ENCODE measurements around the gene CASR.

Gene CASR

GRCh38 chr3:122260206-122260605 lies 76.7 kb downstream of the CASR start:
- DNase-seq, result no peak

- no peak for DNase-seq
These were observed 79.6 kb downstream of the CASR start for GRCh38 chr3:122263058-122263457.

DNA sequence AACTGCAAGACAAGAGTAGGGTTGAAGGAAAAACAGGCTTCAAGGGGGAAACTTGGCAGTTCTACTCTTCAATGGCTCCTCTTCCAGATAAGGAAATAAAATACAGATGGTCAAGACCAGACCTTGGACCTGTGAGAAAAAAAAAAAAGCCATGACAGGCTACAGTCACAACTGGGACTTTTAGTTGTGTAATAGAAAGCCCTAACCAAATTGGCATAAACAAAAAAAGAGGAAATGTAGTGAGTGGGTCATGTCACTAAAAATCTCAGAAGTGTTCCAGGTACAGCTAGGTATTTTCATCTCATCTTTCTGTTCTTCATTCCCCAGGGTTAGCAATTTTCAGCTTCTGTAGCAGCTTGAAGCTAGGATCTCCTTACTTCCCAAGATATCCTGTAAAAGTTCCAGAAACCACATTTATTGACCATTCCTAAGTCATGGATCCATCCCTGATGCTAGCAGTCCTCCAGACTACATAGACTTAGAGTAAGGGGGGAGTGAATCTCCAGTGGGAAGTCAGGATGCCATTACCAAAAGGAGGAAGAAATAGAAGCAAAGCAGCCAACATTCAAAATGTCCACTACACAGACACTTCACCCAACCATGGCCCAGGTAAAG lies 80.6 kb downstream of the CASR start:
- DNase-seq, result no peak

DNA sequence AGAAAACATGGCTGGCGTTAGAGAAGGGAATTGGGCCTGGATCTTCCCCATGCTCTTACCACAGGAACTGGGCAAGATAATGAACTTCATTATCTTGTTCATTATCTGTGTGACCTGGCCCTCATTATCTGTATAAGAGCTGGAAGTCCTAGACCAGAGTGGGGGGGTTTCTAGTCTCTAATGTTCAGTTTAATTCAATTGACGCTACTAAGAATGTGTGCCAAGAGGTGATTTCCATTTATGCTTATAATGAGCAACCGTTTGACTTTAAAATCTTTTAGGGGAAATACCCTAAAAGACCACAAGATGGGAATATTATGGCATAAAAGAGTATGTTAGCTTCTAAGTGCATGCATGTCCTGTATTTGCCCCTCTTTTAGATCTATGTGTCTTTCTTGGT lies 82.5 kb downstream of the CASR start:
- no peak for DNase-seq

DNA sequence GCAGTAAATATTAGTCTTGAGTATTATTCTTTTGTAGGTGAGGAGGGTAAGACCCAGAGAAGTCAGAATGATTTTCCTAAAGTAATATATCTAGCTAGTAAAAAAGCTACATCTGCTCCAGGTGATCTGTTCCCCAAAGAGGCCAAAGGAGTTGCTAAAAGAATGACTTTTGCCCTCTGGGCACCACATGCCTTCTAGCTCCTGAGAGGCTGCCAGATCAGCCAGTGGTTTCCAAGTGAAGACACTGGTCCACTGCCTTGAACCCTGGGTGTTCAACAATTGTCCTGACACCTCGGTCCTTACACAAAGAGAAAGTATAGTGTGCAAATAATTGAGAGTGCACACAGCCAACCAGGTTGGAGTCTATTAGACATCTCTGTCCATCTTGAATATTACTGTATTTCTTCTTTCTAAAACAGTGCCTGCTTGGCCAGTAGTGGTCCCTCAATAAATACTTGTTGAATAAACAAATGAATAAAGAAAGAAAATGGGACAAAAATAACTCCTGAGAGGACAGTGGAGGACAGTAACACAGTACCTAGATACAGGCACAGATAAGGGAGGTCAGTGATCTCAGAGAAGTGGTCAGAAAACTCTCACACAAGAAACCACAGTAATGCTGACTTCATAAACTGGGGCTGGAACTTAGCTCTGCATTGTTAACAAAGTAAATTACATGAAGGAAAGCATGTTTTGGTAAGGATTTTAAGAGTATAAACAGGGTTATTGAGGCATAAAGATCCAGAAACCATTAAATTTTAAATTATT lies 85.0 kb downstream of the CASR start:
- DNase-seq, result no peak

- DNase-seq, result no peak
These were observed 85.6 kb downstream of the CASR start for GRCh38 chr3:122269045-122269444.

- DNase-seq, result no peak
These were observed 87.9 kb downstream of the CASR start for GRCh38 chr3:122271246-122271898.

DNA sequence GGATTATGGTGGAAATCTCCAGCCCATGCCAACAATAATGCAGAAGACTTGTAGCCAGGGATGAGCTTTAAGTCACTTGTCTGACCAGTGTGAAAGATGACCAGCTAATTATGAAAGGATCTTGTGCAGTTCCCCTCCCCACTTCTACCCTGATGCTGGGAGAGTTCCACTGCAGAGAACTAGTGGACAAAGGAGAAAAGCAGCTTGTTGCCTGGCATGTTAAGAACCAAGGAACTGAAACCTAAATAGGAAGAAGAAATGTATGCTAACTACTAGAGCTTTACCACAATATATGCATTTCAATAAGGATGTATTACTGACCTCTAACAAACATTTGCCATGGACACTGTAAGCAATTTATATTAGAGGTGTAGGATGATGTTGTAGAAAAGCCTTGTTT lies 89.4 kb downstream of the CASR start:
- DNase-seq, result no peak

DNA sequence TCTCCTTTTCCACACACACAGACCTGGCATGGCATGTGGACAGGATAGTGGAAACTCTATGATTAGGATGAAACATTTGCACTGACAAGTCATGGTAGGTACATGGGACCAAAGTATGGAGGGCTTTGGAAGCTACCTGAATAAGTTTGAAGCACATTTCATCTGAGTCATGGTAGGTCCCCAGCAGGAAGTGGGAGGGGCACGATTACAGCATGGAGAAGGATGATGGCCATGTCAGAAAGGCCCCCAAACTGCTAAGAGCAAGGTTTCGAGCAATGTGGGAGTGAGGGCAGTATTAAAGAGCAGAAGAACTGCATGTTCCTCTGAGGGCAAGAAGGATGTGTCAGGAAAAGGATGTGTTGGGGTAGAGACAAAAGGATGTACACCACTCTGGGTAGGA lies 90.0 kb downstream of the CASR start:
- no peak for DNase-seq

DNA sequence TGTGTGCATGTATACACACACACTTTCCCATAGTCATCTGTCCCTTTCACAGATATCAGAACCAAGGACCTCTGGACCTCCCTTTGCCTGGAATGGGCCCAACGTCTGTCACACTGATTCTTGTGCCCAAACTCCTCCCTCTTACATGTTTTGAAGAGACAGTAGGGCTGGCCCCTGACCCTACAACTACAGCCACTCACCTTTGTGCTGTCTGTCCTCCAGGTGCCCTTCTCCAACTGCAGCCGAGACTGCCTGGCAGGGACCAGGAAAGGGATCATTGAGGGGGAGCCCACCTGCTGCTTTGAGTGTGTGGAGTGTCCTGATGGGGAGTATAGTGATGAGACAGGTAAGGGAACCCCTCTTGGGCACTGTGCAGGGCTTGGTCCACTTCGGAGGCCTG lies 98.4 kb downstream of the CASR start:
- DNase-seq, result no peak

DNA sequence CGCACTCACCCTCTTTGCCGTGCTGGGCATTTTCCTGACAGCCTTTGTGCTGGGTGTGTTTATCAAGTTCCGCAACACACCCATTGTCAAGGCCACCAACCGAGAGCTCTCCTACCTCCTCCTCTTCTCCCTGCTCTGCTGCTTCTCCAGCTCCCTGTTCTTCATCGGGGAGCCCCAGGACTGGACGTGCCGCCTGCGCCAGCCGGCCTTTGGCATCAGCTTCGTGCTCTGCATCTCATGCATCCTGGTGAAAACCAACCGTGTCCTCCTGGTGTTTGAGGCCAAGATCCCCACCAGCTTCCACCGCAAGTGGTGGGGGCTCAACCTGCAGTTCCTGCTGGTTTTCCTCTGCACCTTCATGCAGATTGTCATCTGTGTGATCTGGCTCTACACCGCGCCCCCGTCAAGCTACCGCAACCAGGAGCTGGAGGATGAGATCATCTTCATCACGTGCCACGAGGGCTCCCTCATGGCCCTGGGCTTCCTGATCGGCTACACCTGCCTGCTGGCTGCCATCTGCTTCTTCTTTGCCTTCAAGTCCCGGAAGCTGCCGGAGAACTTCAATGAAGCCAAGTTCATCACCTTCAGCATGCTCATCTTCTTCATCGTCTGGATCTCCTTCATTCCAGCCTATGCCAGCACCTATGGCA lies 100.5 kb downstream of the CASR start:
- DNase-seq, result no peak

DNA sequence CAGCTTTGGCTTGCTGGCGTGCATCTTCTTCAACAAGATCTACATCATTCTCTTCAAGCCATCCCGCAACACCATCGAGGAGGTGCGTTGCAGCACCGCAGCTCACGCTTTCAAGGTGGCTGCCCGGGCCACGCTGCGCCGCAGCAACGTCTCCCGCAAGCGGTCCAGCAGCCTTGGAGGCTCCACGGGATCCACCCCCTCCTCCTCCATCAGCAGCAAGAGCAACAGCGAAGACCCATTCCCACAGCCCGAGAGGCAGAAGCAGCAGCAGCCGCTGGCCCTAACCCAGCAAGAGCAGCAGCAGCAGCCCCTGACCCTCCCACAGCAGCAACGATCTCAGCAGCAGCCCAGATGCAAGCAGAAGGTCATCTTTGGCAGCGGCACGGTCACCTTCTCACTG lies 101.0 kb downstream of the CASR start:
- DNase-seq, result no peak

DNA sequence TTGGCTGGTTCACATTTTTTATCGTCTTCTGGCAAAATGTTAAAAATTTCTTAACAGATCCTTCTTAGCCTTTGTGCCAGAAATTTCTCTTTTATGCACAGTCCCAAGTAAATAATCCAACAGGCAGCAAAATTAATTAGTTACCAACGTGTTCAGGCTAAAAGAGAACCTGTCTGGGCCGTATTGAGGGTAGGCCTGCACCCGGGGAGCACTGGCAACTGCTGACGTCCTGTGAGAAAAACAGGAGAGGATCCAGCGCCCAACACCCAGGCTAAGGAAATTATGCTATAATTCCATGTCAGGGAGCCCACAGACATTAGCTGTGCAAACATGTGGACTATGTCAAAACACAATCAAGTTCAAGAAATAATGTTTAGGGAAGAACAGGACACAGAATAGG lies 110.9 kb downstream of the CASR start:
- DNase-seq, result no peak

DNA sequence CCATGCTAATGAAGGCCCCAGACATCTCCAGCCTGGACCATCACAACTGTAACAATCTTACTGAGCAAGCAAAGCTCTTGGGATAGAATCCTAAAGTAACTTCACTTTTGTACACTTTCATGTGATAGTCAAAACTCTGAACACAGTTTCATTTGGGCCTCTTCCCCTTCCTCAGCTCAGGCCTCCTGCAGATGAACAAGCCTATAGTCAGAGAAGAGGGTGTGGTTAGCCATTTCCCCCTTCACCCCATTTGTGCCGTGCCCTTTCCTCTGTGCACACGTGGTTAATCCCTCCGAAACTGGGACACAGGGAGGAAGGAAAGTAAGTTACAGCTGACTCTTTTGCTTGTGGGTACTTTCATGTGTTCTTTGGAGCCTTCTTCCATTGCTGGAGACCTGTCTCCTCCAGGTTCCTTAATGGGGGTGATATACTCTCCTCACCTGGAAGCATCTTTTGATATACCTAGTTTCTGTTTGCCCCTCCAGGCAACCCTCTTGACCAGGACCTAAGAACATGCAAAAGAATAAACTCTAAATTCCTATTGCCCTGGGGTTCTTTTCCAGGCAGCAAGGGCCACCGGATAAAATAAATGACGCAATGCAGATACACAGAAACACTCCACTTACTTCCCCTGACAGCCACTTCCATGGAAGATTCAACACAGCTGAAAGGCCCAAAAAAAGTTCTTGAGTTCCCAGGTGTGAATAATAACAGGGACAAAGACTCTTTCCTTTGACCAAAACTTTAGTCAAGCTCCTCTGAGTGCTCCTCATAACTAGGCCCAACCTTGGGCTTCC lies 112.0 kb downstream of the CASR start:
- DNase-seq, result peak; percentile 22

GRCh38 chr3:122298239-122298638 lies 114.8 kb downstream of the CASR start:
- DNase-seq, result no peak

GRCh38 chr3:122299215-122299614 lies 115.7 kb downstream of the CASR start:
- no peak for DNase-seq

DNA sequence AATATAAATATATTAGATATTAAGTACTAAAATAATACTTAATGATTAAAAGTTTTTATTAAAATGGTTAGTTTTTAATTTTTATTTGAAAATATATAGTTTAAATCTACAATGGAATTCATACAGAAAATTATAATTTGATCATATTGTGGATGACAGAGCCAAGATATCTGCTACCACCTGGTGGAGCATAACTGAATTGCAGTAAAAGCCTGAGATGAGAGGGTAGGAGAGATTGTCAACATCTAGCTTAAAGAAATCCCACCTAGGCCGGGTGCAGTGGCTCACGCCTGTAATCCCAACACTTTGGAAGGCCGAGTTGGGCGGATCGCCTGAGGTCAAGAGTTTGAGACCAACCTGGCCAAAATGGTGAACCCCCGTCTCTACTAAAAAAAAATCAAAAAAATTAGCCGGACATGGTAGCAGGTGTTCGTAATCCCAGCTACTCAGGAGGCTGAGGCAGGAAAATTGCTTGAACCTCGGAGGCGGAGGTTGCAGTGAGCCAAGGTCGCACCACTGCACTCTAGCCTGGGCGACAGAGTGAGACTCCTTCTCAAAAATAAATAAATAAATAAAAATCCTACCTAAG lies 116.5 kb downstream of the CASR start:
- no peak for DNase-seq

GRCh38 chr3:122301063-122301462 lies 117.6 kb downstream of the CASR start:
- DNase-seq, result no peak

GRCh38 chr3:122305818-122306621 lies 122.6 kb downstream of the CASR start:
- no peak for DNase-seq

DNA sequence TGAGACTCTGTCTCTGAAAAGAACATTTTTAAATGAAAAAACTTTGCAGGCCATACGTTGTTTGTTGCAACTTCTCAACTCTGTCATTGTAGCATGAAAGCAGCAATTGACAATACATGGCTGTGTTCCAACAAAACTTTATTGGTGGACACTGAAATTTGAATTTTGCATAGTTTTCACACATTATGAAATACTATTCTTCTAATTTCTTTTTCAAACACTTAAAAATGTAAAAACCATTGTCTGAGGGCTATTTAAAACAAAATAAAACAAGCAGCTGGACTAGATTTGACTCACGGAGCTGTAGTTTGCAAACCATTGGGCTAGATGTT lies 123.1 kb downstream of the CASR start:
- DNase-seq, result no peak

DNA sequence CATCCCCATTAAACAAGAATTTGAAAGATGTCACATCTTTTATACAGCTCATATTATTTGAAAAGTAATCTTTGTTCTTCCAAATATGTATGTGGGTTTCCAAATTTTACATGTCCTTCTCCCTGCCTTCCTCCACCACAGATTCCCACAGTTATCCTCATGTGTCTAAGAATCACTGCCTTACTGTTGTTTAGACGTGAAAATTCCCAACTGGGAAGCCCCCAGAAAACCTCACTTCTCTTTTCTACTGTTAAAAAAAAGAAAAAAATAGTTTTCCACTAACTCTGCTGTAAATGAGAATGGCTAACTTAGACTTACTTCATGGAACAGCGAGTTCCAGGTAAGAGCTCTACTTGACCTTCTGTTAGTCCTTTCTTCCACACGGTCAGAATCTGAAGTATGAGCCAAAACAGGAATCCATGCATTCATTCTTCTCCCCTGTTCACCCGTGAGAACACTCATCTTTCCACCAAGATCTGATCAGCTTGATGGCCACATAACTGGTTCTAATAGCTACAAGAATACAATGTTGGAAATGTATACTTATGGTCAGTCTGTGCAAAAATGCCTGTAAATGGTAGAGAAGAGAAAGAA lies 123.7 kb downstream of the CASR start:
- no peak for DNase-seq
